Mucosa of rectum (tissue), 2 donors: ENCODE results near the gene SMARCD3.

Experiments
- H3K27ac ChIP-seq, 2 donors: one replicate each; pipeline ENCODE4 v1.7.0; 2013; ENCODE audit warnings: inconsistent platforms in 2 of 2, low read depth in 2 of 2, low read length in 2 of 2
- H3K27me3 ChIP-seq, 2 donors: one replicate each; pipeline ENCODE4 v1.7.0; 2013; ENCODE audit warnings: low read length in 2 of 2; ENCODE audit not compliant: control insufficient read depth in 2 of 2, insufficient read depth in 2 of 2
- H3K36me3 ChIP-seq, 2 donors: one replicate each; pipeline ENCODE4 v1.7.0; 2013; ENCODE audit warnings: low read length in 2 of 2; ENCODE audit not compliant: control insufficient read depth in 2 of 2, insufficient read depth in 2 of 2
- H3K4me1 ChIP-seq, 2 donors: one replicate each; pipeline ENCODE4 v1.7.0; 2013; ENCODE audit warnings: low read length in 2 of 2, mild to moderate bottlenecking in 1 of 2; ENCODE audit not compliant: control insufficient read depth in 2 of 2, insufficient read depth in 2 of 2
- H3K4me3 ChIP-seq, 2 donors: one replicate each; pipeline ENCODE4 v1.7.0; 2013; ENCODE audit warnings: low read length in 2 of 2
- H3K9ac ChIP-seq, 2 donors: one replicate each; pipeline ENCODE4 v1.7.0; 2013; ENCODE audit warnings: low read length in 2 of 2, low read depth in 1 of 2, mild to moderate bottlenecking in 1 of 2
- H3K9me3 ChIP-seq, 2 donors: one replicate each; pipeline ENCODE4 v1.7.0; 2013; ENCODE audit warnings: low read length in 2 of 2; ENCODE audit not compliant: control insufficient read depth in 2 of 2
- donor health status: healthy.
- donor health status: Normal muscosa, but diverticular disease.

SMARCD3 gene

GRCh38 chr7:151248346-151249033 is at the start of gene SMARCD3:
TSS of gene SMARCD3 (minus strand) at chr7:151248694. CDS start at chr7:151248562, 132 bp downstream.
- H3K4me1 ChIP-seq = peaks cover 38 to 39% of the 10 kb centered on the region in 2 donors
- no peaks in the 10 kb centered on the region for H3K36me3 ChIP-seq
- H3K4me3 ChIP-seq = peak within 1 kb of the TSS; percentile 53 to 65
- peaks cover 50 to 55% of the 10 kb centered on the region in 2 donors for H3K27me3 ChIP-seq
- H3K9me3 ChIP-seq = no peaks in the 10 kb centered on the region
- H3K27ac ChIP-seq = peak within 1 kb of the TSS; percentile 54 to 68
- peak within 1 kb of the TSS; percentile 32 to 45 for H3K9ac ChIP-seq

GRCh38 chr7:151296202-151296992 is 47.9 kb upstream of the SMARCD3 start:
- Histone ChIP-seq H3K4me3 (no peak overlapping the region), H3K27me3 (peaks cover 0 to 4% of the 10 kb centered on the region in 2 donors), H3K9me3 (no peaks in the 10 kb centered on the region), H3K4me1 (no peaks in the 10 kb centered on the region), H3K9ac (no peak overlapping the region), H3K27ac (no peak overlapping the region), H3K36me3 (no peaks in the 10 kb centered on the region)

- Histone ChIP-seq H3K27ac (no peak overlapping the region), H3K4me1 (no peaks in the 10 kb centered on the region), H3K36me3 (no peaks in the 10 kb centered on the region), H3K4me3 (no peak overlapping the region), H3K27me3 (peaks cover 0 to 11% of the 10 kb centered on the region in 2 donors), H3K9me3 (no peaks in the 10 kb centered on the region), H3K9ac (no peak overlapping the region)
Measured at GRCh38 chr7:151292850-151293249, 44.4 kb upstream of the SMARCD3 start.

GRCh38 chr7:151291206-151291605 is 42.7 kb upstream of the SMARCD3 start:
- no peaks in the 10 kb centered on the region for H3K4me1 ChIP-seq
- H3K9ac ChIP-seq = no peak overlapping the region
- H3K36me3 ChIP-seq = no peaks in the 10 kb centered on the region
- H3K27ac ChIP-seq = no peak overlapping the region
- no peaks in the 10 kb centered on the region for H3K9me3 ChIP-seq
- H3K27me3 ChIP-seq = peaks cover 1 to 11% of the 10 kb centered on the region in 2 donors
- no peak overlapping the region for H3K4me3 ChIP-seq

- no peak overlapping the region for H3K4me3 ChIP-seq
- no peak overlapping the region for H3K27ac ChIP-seq
- peaks cover 1 to 14% of the 10 kb centered on the region in 2 donors for H3K27me3 ChIP-seq
- no peak overlapping the region for H3K9ac ChIP-seq
- H3K9me3 ChIP-seq = no peaks in the 10 kb centered on the region
- no peaks in the 10 kb centered on the region for H3K4me1 ChIP-seq
- no peaks in the 10 kb centered on the region for H3K36me3 ChIP-seq
Measured at GRCh38 chr7:151290355-151290760, 41.9 kb upstream of the SMARCD3 start.

GRCh38 chr7:151289891-151290290 is 41.4 kb upstream of the SMARCD3 start:
- Histone ChIP-seq H3K4me1 (no peaks in the 10 kb centered on the region), H3K27ac (no peak overlapping the region), H3K4me3 (no peak overlapping the region), H3K9ac (no peak overlapping the region), H3K27me3 (peaks cover 1 to 14% of the 10 kb centered on the region in 2 donors), H3K9me3 (no peaks in the 10 kb centered on the region), H3K36me3 (no peaks in the 10 kb centered on the region)

- Histone ChIP-seq H3K4me3 (no peak overlapping the region), H3K9ac (no peak overlapping the region), H3K9me3 (no peaks in the 10 kb centered on the region), H3K36me3 (no peaks in the 10 kb centered on the region), H3K27me3 (peaks cover 4 to 16% of the 10 kb centered on the region in 2 donors), H3K4me1 (no peaks in the 10 kb centered on the region), H3K27ac (no peak overlapping the region)
Measured at GRCh38 chr7:151286148-151286547, 37.7 kb upstream of the SMARCD3 start.

- no peaks in the 10 kb centered on the region for H3K4me1 ChIP-seq
- H3K9ac ChIP-seq = no peak overlapping the region
- H3K27ac ChIP-seq = no peak overlapping the region
- no peaks in the 10 kb centered on the region for H3K9me3 ChIP-seq
- peaks cover 4 to 14% of the 10 kb centered on the region in 2 donors for H3K27me3 ChIP-seq
- no peaks in the 10 kb centered on the region for H3K36me3 ChIP-seq
- H3K4me3 ChIP-seq = no peak overlapping the region
Measured at GRCh38 chr7:151283302-151283701, 34.8 kb upstream of the SMARCD3 start.

GRCh38 chr7:151282111-151282510 is 33.6 kb upstream of the SMARCD3 start:
- no peaks in the 10 kb centered on the region for H3K9me3 ChIP-seq
- H3K27me3 ChIP-seq = peaks cover 8 to 18% of the 10 kb centered on the region in 2 donors

GRCh38 chr7:151281686-151282085 is 33.2 kb upstream of the SMARCD3 start:
- no peak overlapping the region for H3K9ac ChIP-seq
- no peak overlapping the region for H3K4me3 ChIP-seq
- H3K36me3 ChIP-seq = no peaks in the 10 kb centered on the region
- H3K4me1 ChIP-seq = peaks cover 3 to 4% of the 10 kb centered on the region in 2 donors
- H3K27me3 ChIP-seq = peaks cover 7 to 18% of the 10 kb centered on the region in 2 donors
- no peaks in the 10 kb centered on the region for H3K9me3 ChIP-seq
- no peak overlapping the region for H3K27ac ChIP-seq

More at GRCh38 chr7:151282111-151282510, 33.6 kb upstream of the SMARCD3 start:
- Histone ChIP-seq H3K36me3 (no peaks in the 10 kb centered on the region), H3K9ac (no peak overlapping the region), H3K4me1 (peaks cover 1 to 4% of the 10 kb centered on the region in 2 donors), H3K4me3 (no peak overlapping the region), H3K27ac (no peak overlapping the region)
